Measurements from ENCODE around the gene TNS1.

TNS1 gene

DNA sequence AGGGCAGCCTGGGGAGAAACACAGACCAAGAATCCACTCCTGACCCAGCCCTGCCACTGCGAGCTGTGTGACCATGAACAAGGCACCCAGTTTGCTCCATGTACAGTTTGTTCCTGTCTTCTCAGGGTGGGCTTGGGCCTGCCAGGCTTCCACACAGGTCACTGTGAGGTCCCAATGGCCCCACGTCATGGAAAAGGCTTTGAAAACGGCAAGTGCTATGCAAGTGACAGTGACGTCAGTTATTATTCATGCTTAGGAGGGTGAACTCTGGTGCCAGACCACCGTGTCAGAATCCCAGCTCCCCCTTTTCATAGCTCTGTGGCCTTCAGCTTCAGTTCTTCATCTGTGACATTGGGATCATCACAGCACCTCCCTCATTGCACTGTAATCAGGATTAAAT, 87.1 kb downstream of the TNS1 start:
- Mint-ChIP-seq H3K27me3 (peaks cover 38 to 95% of the 10 kb centered on the region in 2 donors), H3K27ac (no peak overlapping the region), H3K4me3 (no peak overlapping the region), H3K9me3 (no peaks in the 10 kb centered on the region), H3K4me1 (ENCODE audit: low read depth in 2 of 2) (peaks cover 0 to 2% of the 10 kb centered on the region in 2 donors), H3K36me3 (ENCODE audit: insufficient read depth) (peaks cover 6% of the 10 kb centered on the region)
- ATAC-seq (replicated peaks) (no peak), DNase-seq (no peak)

DNA sequence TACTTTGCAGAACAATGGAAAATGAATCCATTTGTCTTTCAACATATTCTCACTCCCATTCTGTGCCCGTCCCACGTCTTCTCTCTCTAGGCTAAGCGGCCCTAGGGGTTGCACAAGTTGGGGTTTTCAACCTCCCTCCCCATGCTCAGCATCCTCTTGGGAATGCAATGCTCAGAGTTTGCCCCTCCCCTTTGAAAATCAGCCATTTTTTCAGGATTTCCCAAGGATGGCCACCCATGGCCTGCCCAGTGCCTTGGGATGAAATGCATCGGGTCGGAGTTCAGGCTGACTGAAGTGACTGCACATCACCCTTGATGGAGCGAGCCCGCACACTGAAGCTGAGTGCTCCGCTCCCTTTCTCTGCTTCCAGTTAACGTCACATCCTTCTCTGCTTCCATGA, 87.9 kb downstream of the TNS1 start:
- DNase-seq (no peak), ATAC-seq (replicated peaks) (no peak)
- no peaks in the 10 kb centered on the region for H3K9me3 Mint-ChIP-seq
- peaks cover 6% of the 10 kb centered on the region for H3K36me3 Mint-ChIP-seq (ENCODE audit: insufficient read depth)
- H3K27me3 Mint-ChIP-seq = peaks cover 46 to 93% of the 10 kb centered on the region in 2 donors
- H3K4me3 Mint-ChIP-seq = no peak overlapping the region
- no peak overlapping the region for H3K27ac Mint-ChIP-seq
- peaks cover 0 to 2% of the 10 kb centered on the region in 2 donors for H3K4me1 Mint-ChIP-seq (ENCODE audit: low read depth in 2 of 2)

DNA sequence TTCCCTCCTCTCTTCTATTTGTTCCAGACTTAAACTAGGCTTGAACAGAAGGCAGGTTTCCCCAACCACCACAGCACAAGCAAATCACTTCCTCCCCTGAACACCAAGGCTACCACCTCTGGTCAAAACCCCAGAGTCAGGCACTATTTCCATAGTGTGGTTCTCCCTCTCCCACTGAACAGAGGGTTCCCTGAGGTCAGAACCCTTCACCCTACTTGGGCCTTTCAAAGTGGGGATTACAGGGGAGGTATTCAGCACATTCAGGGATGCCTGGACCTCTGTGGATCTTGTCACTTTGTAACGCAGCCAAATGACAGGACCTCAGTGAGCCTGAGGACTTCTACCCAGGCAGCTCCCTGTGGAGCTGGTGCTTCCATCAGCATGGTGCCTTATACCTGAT, 88.7 kb downstream of the TNS1 start:
- H3K4me3 Mint-ChIP-seq = no peak overlapping the region
- H3K36me3 Mint-ChIP-seq (ENCODE audit: insufficient read depth) = peaks cover 6% of the 10 kb centered on the region
- no peaks in the 10 kb centered on the region for H3K9me3 Mint-ChIP-seq
- peaks cover 0 to 2% of the 10 kb centered on the region in 2 donors for H3K4me1 Mint-ChIP-seq (ENCODE audit: low read depth in 2 of 2)
- H3K27ac Mint-ChIP-seq = no peak overlapping the region
- ATAC-seq (replicated peaks) (no peak), DNase-seq (no peak)
- H3K27me3 Mint-ChIP-seq = peaks cover 46 to 93% of the 10 kb centered on the region in 2 donors

DNA sequence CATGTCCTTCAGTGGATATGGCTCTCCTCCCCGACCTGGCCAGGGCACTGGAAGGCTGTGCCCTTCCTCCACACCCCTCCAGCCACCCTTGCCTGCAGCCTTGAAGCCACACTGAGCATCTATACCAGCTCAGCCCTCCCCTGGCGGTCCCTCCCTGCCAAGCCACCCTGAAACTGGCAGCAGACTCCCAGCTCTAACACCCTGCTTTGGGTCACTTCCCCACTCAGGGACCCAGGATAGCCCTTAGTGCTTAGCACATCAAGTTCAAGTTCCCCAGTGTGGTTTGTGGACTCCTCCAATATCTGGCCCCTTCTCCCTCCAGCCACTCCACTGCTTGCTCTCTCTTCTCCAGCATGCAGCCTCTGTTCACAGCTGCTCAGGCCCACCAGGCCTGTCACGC, 89.4 kb downstream of the TNS1 start:
- DNase-seq = no peak
- Mint-ChIP-seq H3K36me3 (ENCODE audit: insufficient read depth) (peaks cover 6% of the 10 kb centered on the region), H3K4me1 (ENCODE audit: low read depth in 2 of 2) (peaks cover 0 to 2% of the 10 kb centered on the region in 2 donors), H3K4me3 (no peak overlapping the region), H3K27ac (no peak overlapping the region), H3K9me3 (no peaks in the 10 kb centered on the region), H3K27me3 (peaks cover 46 to 91% of the 10 kb centered on the region in 2 donors)
- no peak for ATAC-seq (replicated peaks)

DNA sequence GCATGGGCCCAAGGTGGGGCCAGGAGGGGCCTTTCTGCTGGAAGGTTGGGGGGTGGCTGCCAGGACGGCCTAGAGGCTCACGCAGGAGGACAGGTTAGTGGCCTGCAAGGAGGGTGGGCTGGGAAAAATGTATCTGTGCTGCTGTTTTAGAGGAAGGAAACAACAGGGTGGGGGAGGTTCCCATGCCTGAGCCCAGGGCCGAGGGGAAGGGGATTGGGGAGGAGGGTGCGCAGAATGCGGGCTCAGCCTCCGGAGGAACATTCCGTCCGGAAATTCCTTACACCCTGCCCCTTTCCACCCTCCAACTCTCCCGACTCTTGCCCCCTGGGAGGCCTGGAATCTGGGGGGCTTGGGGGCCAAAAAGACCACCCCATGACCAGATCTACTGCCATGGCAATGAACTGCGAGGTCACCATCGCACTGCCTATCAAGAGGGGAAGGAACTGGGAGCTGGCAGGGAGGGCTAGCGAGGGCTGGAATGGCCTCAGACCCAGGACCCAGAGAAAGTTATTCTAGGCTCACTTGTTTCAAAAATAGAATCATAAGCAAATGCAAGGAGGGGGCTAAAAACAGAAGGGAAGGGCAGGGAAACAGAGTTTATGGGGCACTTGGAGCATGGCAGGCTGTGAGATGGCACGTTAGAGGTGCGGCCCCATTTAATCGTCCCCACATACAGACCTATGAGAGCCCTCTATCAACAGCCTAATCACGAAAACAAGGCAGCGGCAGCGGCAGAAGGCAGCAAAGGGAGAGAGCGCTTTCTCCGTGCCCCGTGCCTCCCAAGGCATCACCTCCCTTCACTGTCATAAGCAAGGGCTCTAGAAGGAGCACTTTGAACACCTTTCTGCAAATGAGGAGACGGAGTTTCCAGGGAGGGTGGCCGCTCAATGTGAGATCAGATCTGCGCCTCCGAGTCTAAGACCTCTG, 90.4 kb downstream of the TNS1 start:
- H3K27me3 Mint-ChIP-seq = peaks cover 44 to 91% of the 10 kb centered on the region in 2 donors
- peaks cover 6% of the 10 kb centered on the region for H3K36me3 Mint-ChIP-seq (ENCODE audit: insufficient read depth)
- no peak for ATAC-seq (replicated peaks)
- no peaks in the 10 kb centered on the region for H3K4me1 Mint-ChIP-seq (ENCODE audit: low read depth in 2 of 2)
- no peak overlapping the region for H3K4me3 Mint-ChIP-seq
- H3K27ac Mint-ChIP-seq = no peak overlapping the region
- no peak for DNase-seq
- no peaks in the 10 kb centered on the region for H3K9me3 Mint-ChIP-seq

DNA sequence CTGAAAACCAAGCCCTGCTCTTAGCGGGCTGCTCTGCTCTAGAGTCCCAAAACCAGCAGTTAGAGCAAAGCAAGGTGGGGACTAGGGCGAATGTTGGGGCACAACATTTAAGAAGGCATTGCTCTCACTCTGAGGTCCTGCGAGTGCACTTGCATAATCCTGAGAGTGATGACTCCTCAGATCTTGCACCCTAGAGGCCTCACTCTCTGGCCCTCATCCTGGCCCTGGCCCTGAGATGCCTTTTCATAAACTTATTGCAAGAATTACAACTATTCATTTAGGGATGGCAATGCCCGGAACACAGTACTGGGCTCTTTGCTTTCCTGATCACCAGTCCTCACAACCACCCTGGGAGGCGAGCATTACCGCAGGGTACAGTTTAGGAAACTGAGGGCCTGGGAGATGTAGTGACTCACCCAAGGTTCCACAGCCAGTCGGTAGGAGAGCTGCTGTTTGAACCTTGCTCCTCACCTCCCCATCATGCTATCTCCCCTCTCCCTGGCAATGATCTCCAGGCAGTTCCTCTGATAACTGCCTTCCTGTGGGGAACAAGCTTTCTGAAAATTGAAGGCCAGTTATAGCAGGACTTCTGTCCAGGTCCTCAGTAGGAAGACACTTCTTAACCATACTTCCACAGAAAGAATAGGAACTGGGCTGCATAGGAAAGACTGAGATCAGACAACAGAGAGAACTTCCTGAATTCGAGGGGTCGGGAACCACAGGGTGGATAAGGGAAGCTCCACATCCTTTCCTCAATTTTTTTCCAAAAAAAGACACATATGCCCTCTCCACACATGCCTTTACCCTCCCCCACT, 91.3 kb downstream of the TNS1 start:
- peaks cover 5% of the 10 kb centered on the region for H3K36me3 Mint-ChIP-seq (ENCODE audit: insufficient read depth)
- no peak overlapping the region for H3K4me3 Mint-ChIP-seq
- no peak for ATAC-seq (replicated peaks)
- no peak overlapping the region for H3K27ac Mint-ChIP-seq
- no peaks in the 10 kb centered on the region for H3K4me1 Mint-ChIP-seq (ENCODE audit: low read depth in 2 of 2)
- no peak for DNase-seq
- peaks cover 43 to 91% of the 10 kb centered on the region in 2 donors for H3K27me3 Mint-ChIP-seq
- H3K9me3 Mint-ChIP-seq = no peaks in the 10 kb centered on the region

DNA sequence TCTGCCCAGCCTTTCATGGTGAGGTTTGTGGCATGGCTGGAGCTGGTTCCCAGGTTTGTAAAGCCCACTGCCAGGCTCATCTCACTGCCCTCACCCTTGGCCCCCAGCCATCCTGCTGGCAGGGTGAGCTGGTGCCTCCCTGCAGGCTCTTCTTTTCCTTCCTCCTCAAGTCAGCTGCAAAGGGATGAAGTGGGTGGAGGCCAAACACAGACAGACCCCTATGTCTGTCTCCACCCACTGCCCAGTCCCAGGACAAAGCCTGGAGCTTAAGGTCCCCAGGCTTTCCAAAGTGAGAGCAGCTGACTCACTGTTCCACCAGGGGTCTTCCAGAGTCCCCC, 92.0 kb downstream of the TNS1 start:
- no peaks in the 10 kb centered on the region for H3K9me3 Mint-ChIP-seq
- no peak for ATAC-seq (replicated peaks)
- H3K4me1 Mint-ChIP-seq (ENCODE audit: low read depth in 2 of 2) = peaks cover 0 to under 1% of the 10 kb centered on the region in 2 donors
- H3K27ac Mint-ChIP-seq = no peak overlapping the region
- peaks cover 3% of the 10 kb centered on the region for H3K36me3 Mint-ChIP-seq (ENCODE audit: insufficient read depth)
- H3K27me3 Mint-ChIP-seq = peaks cover 44 to 92% of the 10 kb centered on the region in 2 donors
- H3K4me3 Mint-ChIP-seq = no peak overlapping the region
- DNase-seq = no peak

DNA sequence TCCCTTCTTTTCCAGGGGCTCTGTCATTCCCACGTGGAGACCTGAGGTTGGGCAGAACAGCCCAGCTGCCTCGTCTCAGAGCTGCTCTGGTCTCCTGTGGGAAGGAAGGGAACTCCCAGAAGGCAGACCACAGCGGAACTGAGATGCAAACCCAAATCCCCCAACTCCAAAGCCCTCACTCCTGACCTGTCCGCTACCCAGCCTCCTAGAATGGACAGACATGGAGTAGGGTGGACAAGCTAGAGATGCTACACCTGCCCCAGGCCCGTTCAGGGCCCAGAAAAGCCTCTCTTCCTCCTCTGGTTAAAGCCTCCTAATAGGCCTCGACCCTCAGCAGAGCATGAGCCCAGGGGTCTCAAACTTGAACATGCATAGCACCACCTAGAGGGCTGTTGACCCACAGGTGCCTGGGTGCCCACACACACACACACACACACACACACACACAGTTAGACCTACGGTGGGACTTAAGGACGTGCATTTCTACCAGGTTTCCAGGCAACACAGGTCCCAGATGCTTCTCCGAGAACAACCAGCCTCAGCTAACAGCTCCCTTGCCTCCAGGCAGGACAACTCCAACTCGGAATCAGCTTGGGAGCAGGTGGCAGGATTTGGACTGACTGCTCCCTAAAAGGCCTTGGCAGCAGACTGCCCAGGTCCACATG, 93.5 kb downstream of the TNS1 start:
- peaks cover 3% of the 10 kb centered on the region for H3K36me3 Mint-ChIP-seq (ENCODE audit: insufficient read depth)
- H3K27me3 Mint-ChIP-seq = peaks cover 48 to 95% of the 10 kb centered on the region in 2 donors
- H3K9me3 Mint-ChIP-seq = no peaks in the 10 kb centered on the region
- no peak overlapping the region for H3K27ac Mint-ChIP-seq
- DNase-seq (no peak), ATAC-seq (replicated peaks) (no peak)
- H3K4me3 Mint-ChIP-seq = no peak overlapping the region
- H3K4me1 Mint-ChIP-seq (ENCODE audit: low read depth in 2 of 2) = peaks cover 0 to 3% of the 10 kb centered on the region in 2 donors

DNA sequence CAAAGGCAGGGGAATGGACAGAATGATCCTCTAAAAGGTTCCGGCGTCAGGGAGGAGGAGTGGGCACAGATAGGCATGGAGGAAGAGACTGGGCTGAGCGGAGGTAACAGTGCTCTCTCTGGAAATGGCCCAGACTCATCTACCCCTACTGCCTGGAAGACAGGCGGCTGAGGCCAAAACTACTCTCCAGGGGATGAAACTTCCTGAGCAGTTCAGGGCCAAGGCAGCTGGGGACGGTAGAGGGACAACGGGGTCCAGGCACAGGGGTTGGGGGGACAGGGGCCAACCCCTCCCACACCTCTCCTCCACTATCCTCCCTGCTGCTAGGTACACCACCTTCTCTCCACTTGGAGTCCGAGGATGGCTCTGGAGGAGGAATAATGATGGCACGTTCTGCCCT, 94.3 kb downstream of the TNS1 start:
- Mint-ChIP-seq H3K27ac (no peak overlapping the region), H3K9me3 (no peaks in the 10 kb centered on the region), H3K27me3 (peaks cover 44 to 95% of the 10 kb centered on the region in 2 donors), H3K4me3 (no peak overlapping the region), H3K36me3 (ENCODE audit: insufficient read depth) (peaks cover 3% of the 10 kb centered on the region), H3K4me1 (ENCODE audit: low read depth in 2 of 2) (peaks cover 0 to 3% of the 10 kb centered on the region in 2 donors)
- no peak for ATAC-seq (replicated peaks)
- no peak for DNase-seq

DNA sequence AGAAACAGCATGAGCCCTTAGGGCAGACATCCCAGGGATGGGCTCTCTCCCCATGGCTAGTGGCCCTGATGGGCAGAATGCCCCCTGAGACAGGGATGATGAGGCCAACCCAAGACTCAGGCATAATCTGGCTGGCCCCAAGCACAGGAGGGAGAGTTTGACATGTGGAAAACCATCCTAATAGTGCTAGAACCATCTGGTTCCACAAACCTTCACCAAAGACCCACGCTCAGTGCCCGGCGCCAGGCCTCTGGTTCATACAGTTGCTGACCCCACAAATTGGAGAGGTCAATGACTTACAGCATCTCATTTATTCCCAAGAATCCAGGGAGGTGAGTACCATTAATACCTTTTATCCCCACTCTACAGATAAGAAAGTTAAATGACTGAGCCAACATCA, 95.5 kb downstream of the TNS1 start:
- Mint-ChIP-seq H3K36me3 (ENCODE audit: insufficient read depth) (peaks cover 3% of the 10 kb centered on the region), H3K27ac (no peak overlapping the region), H3K4me1 (ENCODE audit: low read depth in 2 of 2) (peaks cover 0 to 3% of the 10 kb centered on the region in 2 donors), H3K27me3 (peaks cover 47 to 95% of the 10 kb centered on the region in 2 donors), H3K4me3 (no peak overlapping the region), H3K9me3 (no peaks in the 10 kb centered on the region)
- no peak for DNase-seq
- ATAC-seq (replicated peaks) = no peak

DNA sequence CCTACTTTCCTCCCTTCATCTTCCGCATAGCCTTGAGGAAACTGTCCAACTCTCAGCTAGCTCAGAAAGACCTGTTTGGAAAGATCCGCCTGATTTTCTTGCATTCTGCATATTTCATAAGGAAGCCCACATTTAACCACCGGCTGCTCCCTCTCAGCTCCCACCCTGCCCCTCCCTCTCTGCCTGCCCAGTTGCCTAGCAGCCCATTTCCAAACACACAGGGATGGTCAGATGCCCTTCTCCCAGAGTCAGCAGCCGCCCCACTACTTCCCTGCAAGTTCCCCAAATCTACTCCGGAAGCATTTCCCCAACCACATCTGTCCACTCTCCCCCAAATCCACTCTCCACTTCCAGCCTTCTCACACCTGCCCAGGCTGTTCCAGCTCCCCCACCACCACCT, 96.0 kb downstream of the TNS1 start:
- Mint-ChIP-seq H3K36me3 (ENCODE audit: insufficient read depth) (peaks cover 3% of the 10 kb centered on the region), H3K9me3 (no peaks in the 10 kb centered on the region), H3K27me3 (peaks cover 47 to 95% of the 10 kb centered on the region in 2 donors), H3K4me1 (ENCODE audit: low read depth in 2 of 2) (peaks cover 0 to 3% of the 10 kb centered on the region in 2 donors), H3K27ac (no peak overlapping the region), H3K4me3 (no peak overlapping the region)
- no peak for DNase-seq
- no peak for ATAC-seq (replicated peaks)

DNA sequence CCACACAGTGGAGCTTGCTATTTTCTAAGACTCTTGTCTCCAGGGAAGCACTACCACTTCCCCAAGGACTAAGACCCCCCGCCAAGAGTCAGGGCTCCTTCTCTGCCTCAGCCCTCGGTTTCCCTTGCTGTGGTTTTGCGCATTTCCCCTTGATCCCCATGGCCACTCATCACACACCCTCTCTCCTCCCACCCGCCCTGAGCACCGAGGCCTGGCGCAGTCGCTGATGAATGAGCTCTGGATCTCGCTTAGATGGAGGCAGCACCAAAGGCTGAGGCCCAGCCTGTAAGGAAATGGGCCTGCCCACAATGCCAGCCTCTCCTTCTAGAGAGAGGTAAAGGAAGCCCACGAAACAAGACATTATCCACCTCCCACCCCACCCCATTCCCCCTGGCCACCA, 96.9 kb downstream of the TNS1 start:
- Mint-ChIP-seq H3K36me3 (ENCODE audit: insufficient read depth) (peaks cover under 1% of the 10 kb centered on the region), H3K9me3 (no peaks in the 10 kb centered on the region), H3K4me3 (no peak overlapping the region), H3K4me1 (ENCODE audit: low read depth in 2 of 2) (peaks cover 0 to 3% of the 10 kb centered on the region in 2 donors), H3K27me3 (peaks cover 46 to 88% of the 10 kb centered on the region in 2 donors), H3K27ac (no peak overlapping the region)
- DNase-seq (no peak), ATAC-seq (replicated peaks) (no peak)

DNA sequence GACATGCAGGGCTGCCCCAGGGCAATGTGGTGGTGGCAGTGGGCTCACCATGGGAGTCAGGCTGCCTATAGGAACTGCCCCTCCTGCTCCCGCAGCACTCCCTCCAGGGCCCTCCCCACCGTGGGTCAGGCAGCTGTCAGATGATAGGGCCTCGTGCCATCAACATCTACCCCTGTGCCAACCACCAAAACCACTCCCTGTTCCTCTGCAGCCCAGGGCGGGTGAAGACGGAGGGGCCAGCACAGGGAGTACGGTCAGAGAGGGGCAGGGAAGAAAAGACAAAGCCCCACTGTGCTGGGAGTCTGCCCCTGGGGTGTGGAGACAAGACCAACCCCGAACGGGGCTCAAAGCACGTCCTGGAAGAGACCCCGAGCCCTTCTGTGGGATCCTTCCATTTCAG, 97.4 kb downstream of the TNS1 start:
- peaks cover 41 to 91% of the 10 kb centered on the region in 2 donors for H3K27me3 Mint-ChIP-seq
- H3K9me3 Mint-ChIP-seq = no peaks in the 10 kb centered on the region
- H3K27ac Mint-ChIP-seq = no peak overlapping the region
- H3K4me1 Mint-ChIP-seq (ENCODE audit: low read depth in 2 of 2) = peaks cover 0 to 3% of the 10 kb centered on the region in 2 donors
- H3K36me3 Mint-ChIP-seq (ENCODE audit: insufficient read depth) = no peaks in the 10 kb centered on the region
- H3K4me3 Mint-ChIP-seq = no peak overlapping the region
- DNase-seq (no peak), ATAC-seq (replicated peaks) (no peak)
